Gastrocnemius medialis (tissue), 4 donors: Measurements from ENCODE around the gene RXRB.

ENCODE experiments used
- POLR2A ChIP-seq, 2 donors: fragments of 450-650 bp; IDR thresholded peaks; one replicate each; pipeline ENCODE4 v1.6.1; 2017; ENCODE audit warnings: antibody characterized with exemption in 2 of 2, mild to moderate bottlenecking in 2 of 2, moderate library complexity in 2 of 2
- TF ChIP-seq, protein P1 (sequence below), 5 experiments: fragments of 450-650 bp in 3 of 5; fragments of 200-600 bp in 2 of 5; sonication (generic) in 2 of 5; IDR thresholded peaks in 4 of 5; conservative IDR thresholded peaks in 1 of 5; 1 replicate in 4 of 5; 2 replicates in 1 of 5; pipeline ENCODE4 v1.5.1; 2016 to 2019; ENCODE audit warnings: antibody characterized with exemption in 5 of 5, mild to moderate bottlenecking in 3 of 5, moderate library complexity in 3 of 5

DNA sequence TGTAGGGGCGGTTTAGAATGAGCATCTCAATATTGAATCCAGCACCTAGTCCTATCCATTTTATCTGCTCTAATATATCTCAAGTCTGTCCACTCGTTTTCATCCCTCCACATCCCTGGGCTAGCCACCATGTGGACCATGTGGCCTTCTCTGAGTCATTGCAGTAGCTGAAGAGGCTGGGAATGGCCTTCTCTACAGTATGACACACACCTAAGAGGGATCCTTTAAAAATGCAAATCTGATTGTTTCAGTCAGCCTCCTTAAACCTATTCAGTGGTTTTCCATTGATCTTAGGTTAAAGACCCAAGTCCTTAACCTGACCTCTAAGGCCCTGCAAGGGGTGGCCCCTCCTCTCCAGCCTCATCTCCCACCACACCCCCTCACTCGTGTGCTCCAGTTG is 17.2 kb upstream of the RXRB start:
- TF ChIP-seq, protein P1, sequence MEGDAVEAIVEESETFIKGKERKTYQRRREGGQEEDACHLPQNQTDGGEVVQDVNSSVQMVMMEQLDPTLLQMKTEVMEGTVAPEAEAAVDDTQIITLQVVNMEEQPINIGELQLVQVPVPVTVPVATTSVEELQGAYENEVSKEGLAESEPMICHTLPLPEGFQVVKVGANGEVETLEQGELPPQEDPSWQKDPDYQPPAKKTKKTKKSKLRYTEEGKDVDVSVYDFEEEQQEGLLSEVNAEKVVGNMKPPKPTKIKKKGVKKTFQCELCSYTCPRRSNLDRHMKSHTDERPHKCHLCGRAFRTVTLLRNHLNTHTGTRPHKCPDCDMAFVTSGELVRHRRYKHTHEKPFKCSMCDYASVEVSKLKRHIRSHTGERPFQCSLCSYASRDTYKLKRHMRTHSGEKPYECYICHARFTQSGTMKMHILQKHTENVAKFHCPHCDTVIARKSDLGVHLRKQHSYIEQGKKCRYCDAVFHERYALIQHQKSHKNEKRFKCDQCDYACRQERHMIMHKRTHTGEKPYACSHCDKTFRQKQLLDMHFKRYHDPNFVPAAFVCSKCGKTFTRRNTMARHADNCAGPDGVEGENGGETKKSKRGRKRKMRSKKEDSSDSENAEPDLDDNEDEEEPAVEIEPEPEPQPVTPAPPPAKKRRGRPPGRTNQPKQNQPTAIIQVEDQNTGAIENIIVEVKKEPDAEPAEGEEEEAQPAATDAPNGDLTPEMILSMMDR (IDR thresholded peaks at IDR 0.05 in 4 of 5, conservative IDR thresholded peaks at IDR 0.05 in 1 of 5) = no peak
- TF ChIP-seq POLR2A (IDR thresholded peaks at IDR 0.05) = no peak
